CD4-positive, alpha-beta T cell treated with Interferon alpha-2 for 1 hour (primary cell): ENCODE results near the gene SASS6.

Experiments used
- DNase-seq, 2 donors: peaks; one replicate each; pipeline ENCODE4 v3.0.0-alpha.2; 2020 to 2022

SASS6 gene

GRCh38 chr1:100132566-100133477 lies at the start of gene SASS6, which contains the start of gene TRMT13:
SASS6 (minus strand) TSS chr1:100132930; CDS start chr1:100132814, 116 bp downstream.
TRMT13 (plus strand) TSS chr1:100133163; CDS start chr1:100133169, 6 bp downstream.
- peak; percentile 95 to 96 for DNase-seq

- DNase-seq: no peak
Observed at GRCh38 chr1:100178091-100178490, 45.4 kb upstream of the SASS6 start, which contains the start of gene LRRC39. LRRC39 (minus strand) TSS chr1:100178256; CDS start chr1:100168516, 9,740 bp downstream.

- no peak for DNase-seq
Observed at GRCh38 chr1:100177295-100178041, 44.7 kb upstream of the SASS6 start.

GRCh38 chr1:100168051-100168450 lies 35.3 kb upstream of the SASS6 start:
- DNase-seq: no peak

- no peak for DNase-seq
Observed at GRCh38 chr1:100164702-100165101, 32.0 kb upstream of the SASS6 start.

- no peak for DNase-seq
Observed at GRCh38 chr1:100164216-100164615, 31.5 kb upstream of the SASS6 start.

GRCh38 chr1:100162881-100163280 lies 30.2 kb upstream of the SASS6 start:
- no peak for DNase-seq

GRCh38 chr1:100152271-100152670 lies 19.5 kb upstream of the SASS6 start:
- DNase-seq: no peak

- no peak for DNase-seq
Observed at GRCh38 chr1:100151679-100152078, 18.9 kb upstream of the SASS6 start.

GRCh38 chr1:100147875-100148274 lies 15.1 kb upstream of the SASS6 start:
- DNase-seq: no peak

GRCh38 chr1:100146958-100147357 lies 14.2 kb upstream of the SASS6 start:
- no peak for DNase-seq

GRCh38 chr1:100145116-100145515 lies 12.4 kb upstream of the SASS6 start:
- no peak for DNase-seq

- DNase-seq: no peak
Observed at GRCh38 chr1:100142343-100142742, 9.6 kb upstream of the SASS6 start.

- no peak for DNase-seq
Observed at GRCh38 chr1:100141192-100141591, 8.5 kb upstream of the SASS6 start.

- DNase-seq: no peak
Observed at GRCh38 chr1:100137602-100138001, 4.9 kb upstream of the SASS6 start.

GRCh38 chr1:100134872-100135271 lies 2.1 kb upstream of the SASS6 start:
- DNase-seq: no peak

- DNase-seq: no peak
Observed at GRCh38 chr1:100131623-100132022, 1.1 kb downstream of the SASS6 start.

GRCh38 chr1:100130552-100131077 lies 2.1 kb downstream of the SASS6 start:
- DNase-seq: no peak

GRCh38 chr1:100127226-100127625 lies 5.5 kb downstream of the SASS6 start:
- DNase-seq: no peak

GRCh38 chr1:100122177-100122576 lies 10.6 kb downstream of the SASS6 start:
- no peak for DNase-seq

- no peak for DNase-seq
Observed at GRCh38 chr1:100115524-100115923, 17.2 kb downstream of the SASS6 start.

- no peak for DNase-seq
Observed at GRCh38 chr1:100109554-100110066, 23.1 kb downstream of the SASS6 start.

GRCh38 chr1:100107696-100108095 lies 25.0 kb downstream of the SASS6 start:
- DNase-seq: no peak
